ENCODE results near the gene PNMA6F.

DNA sequence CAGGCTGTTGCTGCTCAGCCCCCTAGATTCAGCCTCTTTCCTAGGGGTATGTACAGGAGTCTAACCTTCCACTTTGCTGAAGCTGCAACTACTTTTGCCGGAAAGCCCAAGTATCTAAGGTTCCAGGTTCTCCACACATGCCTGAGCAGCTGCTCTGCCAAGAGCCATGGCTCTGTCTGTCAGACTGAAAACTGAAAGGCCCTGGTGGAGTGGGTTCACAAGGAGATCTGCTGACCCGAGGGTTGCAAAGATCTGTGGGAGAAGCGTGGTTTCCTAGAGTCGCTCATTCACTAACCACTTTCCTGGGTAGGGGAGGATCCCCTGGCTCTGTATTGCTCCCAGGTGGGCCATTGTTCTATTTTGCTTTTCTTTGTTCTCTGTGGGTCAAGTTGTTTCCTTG, 6.0 kb upstream of the PNMA6F start:
- TF ChIP-seq, protein P1, sequence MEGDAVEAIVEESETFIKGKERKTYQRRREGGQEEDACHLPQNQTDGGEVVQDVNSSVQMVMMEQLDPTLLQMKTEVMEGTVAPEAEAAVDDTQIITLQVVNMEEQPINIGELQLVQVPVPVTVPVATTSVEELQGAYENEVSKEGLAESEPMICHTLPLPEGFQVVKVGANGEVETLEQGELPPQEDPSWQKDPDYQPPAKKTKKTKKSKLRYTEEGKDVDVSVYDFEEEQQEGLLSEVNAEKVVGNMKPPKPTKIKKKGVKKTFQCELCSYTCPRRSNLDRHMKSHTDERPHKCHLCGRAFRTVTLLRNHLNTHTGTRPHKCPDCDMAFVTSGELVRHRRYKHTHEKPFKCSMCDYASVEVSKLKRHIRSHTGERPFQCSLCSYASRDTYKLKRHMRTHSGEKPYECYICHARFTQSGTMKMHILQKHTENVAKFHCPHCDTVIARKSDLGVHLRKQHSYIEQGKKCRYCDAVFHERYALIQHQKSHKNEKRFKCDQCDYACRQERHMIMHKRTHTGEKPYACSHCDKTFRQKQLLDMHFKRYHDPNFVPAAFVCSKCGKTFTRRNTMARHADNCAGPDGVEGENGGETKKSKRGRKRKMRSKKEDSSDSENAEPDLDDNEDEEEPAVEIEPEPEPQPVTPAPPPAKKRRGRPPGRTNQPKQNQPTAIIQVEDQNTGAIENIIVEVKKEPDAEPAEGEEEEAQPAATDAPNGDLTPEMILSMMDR (IDR thresholded peaks at IDR 0.05): no peak
- no peak for TF ChIP-seq POLR2A (IDR thresholded peaks at IDR 0.05)

Measured in uterus (tissue), 2 donors.